Measurements from ENCODE around the gene GRIFIN.

DNA sequence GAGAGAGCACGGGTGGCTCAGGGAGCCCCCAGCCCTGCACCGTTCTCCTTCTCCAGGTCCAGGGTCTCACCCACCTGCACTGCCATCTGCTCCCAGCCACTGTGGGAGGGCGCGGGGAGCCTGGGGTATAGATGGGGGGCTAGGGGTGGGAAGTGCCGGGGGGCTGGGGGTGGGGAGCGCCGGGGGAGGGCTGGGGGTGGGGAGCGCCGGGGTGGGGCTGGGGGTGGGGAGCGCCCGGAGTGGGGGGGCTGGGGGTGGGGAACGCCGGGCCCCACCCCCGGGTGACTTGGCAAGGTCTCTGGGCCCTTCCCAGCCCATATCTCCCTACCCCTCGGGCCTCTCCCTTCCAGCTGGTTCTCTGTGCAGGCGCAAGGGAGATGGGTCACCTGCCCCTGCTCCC is at the start of gene GRIFIN:
- TF ChIP-seq, protein P1, sequence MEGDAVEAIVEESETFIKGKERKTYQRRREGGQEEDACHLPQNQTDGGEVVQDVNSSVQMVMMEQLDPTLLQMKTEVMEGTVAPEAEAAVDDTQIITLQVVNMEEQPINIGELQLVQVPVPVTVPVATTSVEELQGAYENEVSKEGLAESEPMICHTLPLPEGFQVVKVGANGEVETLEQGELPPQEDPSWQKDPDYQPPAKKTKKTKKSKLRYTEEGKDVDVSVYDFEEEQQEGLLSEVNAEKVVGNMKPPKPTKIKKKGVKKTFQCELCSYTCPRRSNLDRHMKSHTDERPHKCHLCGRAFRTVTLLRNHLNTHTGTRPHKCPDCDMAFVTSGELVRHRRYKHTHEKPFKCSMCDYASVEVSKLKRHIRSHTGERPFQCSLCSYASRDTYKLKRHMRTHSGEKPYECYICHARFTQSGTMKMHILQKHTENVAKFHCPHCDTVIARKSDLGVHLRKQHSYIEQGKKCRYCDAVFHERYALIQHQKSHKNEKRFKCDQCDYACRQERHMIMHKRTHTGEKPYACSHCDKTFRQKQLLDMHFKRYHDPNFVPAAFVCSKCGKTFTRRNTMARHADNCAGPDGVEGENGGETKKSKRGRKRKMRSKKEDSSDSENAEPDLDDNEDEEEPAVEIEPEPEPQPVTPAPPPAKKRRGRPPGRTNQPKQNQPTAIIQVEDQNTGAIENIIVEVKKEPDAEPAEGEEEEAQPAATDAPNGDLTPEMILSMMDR (conservative IDR thresholded peaks at IDR 0.05; ENCODE audit: low read length), result no peak
- no peak for TF ChIP-seq EZH2phosphoT487 (IDR thresholded peaks at IDR 0.05; ENCODE audit: borderline replicate concordance, low read depth, low read length)
